ENCODE measurements around the gene MAPK8IP2.

Gene MAPK8IP2

GRCh38 chr22:50611341-50612060, 10.9 kb downstream of the MAPK8IP2 start (continued):
- TF ChIP-seq ZNF48 (tag by site-specific recombination; IDR thresholded peaks at IDR 0.05) (no peak), ZSCAN30 (tag by site-specific recombination; IDR thresholded peaks at IDR 0.05) (no peak), KLF7 (tag by site-specific recombination; IDR thresholded peaks at IDR 0.05; ENCODE audit: borderline replicate concordance) (no peak), OSR2 (tag by site-specific recombination; IDR thresholded peaks at IDR 0.05) (no peak), ZNF121 (tag by site-specific recombination; IDR thresholded peaks at IDR 0.05) (no peak), KLF8 (tag by site-specific recombination; IDR thresholded peaks at IDR 0.05) (no peak), ZBTB1 (tag by site-specific recombination; IDR thresholded peaks at IDR 0.05) (no peak), KLF10 (tag by site-specific recombination; IDR thresholded peaks at IDR 0.05) (no peak), ZNF133 (tag by site-specific recombination; IDR thresholded peaks at IDR 0.05) (no peak), ZNF248 (tag by site-specific recombination; IDR thresholded peaks at IDR 0.05) (no peak), ZNF16 (tag by site-specific recombination; IDR thresholded peaks at IDR 0.05; ENCODE audit: low read depth) (no peak)

- Histone ChIP-seq H3K9me3 (ENCODE audit: control insufficient read depth, insufficient read depth, low read depth, low read length) (no peaks in the 10 kb centered on the region), H3K27ac (ENCODE audit: extremely low read depth, low read depth, low read length) (no peak overlapping the region), H3K36me3 (ENCODE audit: control insufficient read depth in 2 of 2, insufficient read depth in 1 of 2, low read length in 2 of 2) (peaks cover 0 to 28% of the 10 kb centered on the region in 2 experiments; a peak in 1 of 3 replicates), H3K4me3 (ENCODE audit: low read depth, low read length) (no peak overlapping the region), H3K4me1 (ENCODE audit: control insufficient read depth, insufficient read depth, low read length) (peaks cover 4% of the 10 kb centered on the region; the same call in 1 of the 2 replicates)
- CTCF ChIA-PET: interaction anchor here (0.8 kb wide), 1 partner anchor 13 kb away, joined by 3 read pairs; no protein-coding TSS in a partner anchor
- POLR2A ChIA-PET: interaction anchor here (2.1 kb wide), 1 partner anchor 11 kb away, joined by 6 read pairs; no protein-coding TSS in a partner anchor
- TF ChIP-seq PRDM1 (tag by site-specific recombination; IDR thresholded peaks at IDR 0.05) (peak; percentile 93), BCL11A (tag by site-specific recombination; IDR thresholded peaks at IDR 0.05; ENCODE audit: low read depth) (no peak)
These were observed 11.6 kb downstream of the MAPK8IP2 start for GRCh38 chr22:50612168-50612527.

GRCh38 chr22:50612528-50613221, 12.1 kb downstream of the MAPK8IP2 start:
- POLR2A ChIA-PET: interaction anchor here (0.6 to 2.1 kb wide), 3 partner anchors 11 to 116 kb away, joined by 4 to 6 read pairs (median 6); partner anchors contain the start of genes LMF2 and NCAPH2
- CTCF ChIA-PET: interaction anchor here (0.7 to 1.0 kb wide), 3 partner anchors 9 to 87 kb away, joined by 3 read pairs; partner anchors contain the start of gene SCO2
- TF ChIP-seq ZBTB8A (tag by site-specific recombination; IDR thresholded peaks at IDR 0.05) (no peak), ZSCAN5A (tag by site-specific recombination; IDR thresholded peaks at IDR 0.05) (no peak), ZBTB44 (tag by site-specific recombination; IDR thresholded peaks at IDR 0.05) (no peak), ZBTB10 (tag by site-specific recombination; IDR thresholded peaks at IDR 0.05) (no peak), ZSCAN23 (tag by site-specific recombination; IDR thresholded peaks at IDR 0.05) (no peak), ZNF274 (IDR thresholded peaks at IDR 0.05; ENCODE audit: low read length) (no peak), ZNF274 (tag by site-specific recombination; IDR thresholded peaks at IDR 0.05; ENCODE audit: borderline replicate concordance) (no peak), KLF1 (tag by site-specific recombination; IDR thresholded peaks at IDR 0.05) (peak; percentile 92), ZNF514 (tag by site-specific recombination; IDR thresholded peaks at IDR 0.05) (no peak), ZNF580 (tag by site-specific recombination; IDR thresholded peaks at IDR 0.05) (no peak), ZNF664 (tag by site-specific recombination; IDR thresholded peaks at IDR 0.05) (no peak; the same call in 1 of the 2 replicates), KLF9 (tag by site-specific recombination; IDR thresholded peaks at IDR 0.05; ENCODE audit: low read depth) (peak; percentile 45; the same call in 1 of the 2 replicates), GFI1B (tag by site-specific recombination; IDR thresholded peaks at IDR 0.05) (no peak)

More at GRCh38 chr22:50612528-50613221, 12.1 kb downstream of the MAPK8IP2 start:
- Histone ChIP-seq H3K27ac (ENCODE audit: extremely low read depth, low read depth, low read length) (no peak overlapping the region), H3K4me3 (ENCODE audit: low read depth, low read length) (no peak overlapping the region), H3K36me3 (ENCODE audit: control insufficient read depth in 2 of 2, insufficient read depth in 1 of 2, low read length in 2 of 2) (peaks cover 0 to 23% of the 10 kb centered on the region in 2 experiments; a peak in 1 of 3 replicates), H3K4me1 (ENCODE audit: control insufficient read depth, insufficient read depth, low read length) (peaks cover 4% of the 10 kb centered on the region; the same call in 1 of the 2 replicates), H3K9me3 (ENCODE audit: control insufficient read depth, insufficient read depth, low read depth, low read length) (no peaks in the 10 kb centered on the region)
